ENCODE data around the gene FAU. TPM values are rescaled to one million over a fixed set of nuclear protein-coding genes. Genes with fewer than 3 reads are reported as not detected.

Gene FAU
- total RNA-seq, 4 donors from 2014 or later: 793 to 1,064 (median 875) TPM

DNA sequence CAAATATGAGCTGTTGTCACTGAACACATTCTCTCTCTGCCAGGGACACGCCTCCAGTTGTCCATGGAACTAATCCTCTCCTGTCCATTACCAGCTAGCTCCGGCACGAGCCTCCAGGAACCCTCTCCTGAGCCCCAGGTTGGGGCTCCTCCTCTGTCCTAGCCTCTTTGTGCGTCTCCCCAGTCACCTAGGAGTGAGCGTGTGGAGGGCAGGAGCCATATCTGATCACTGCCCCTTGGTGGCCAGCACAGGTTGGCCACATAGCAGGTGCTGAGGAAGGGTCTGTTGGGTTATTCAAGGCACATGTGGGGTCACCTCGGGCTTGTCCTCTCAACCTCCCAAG is 9.9 kb upstream of the FAU start:
- TF ChIP-seq CTCF (IDR thresholded peaks at IDR 0.05; ENCODE audit: low read depth): no peak

GRCh38 chr11:65131417-65131776 is 9.5 kb upstream of the FAU start:
- TF ChIP-seq CTCF (IDR thresholded peaks at IDR 0.05; ENCODE audit: low read depth): no peak

- no peak for TF ChIP-seq CTCF (IDR thresholded peaks at IDR 0.05; ENCODE audit: low read depth)
Measured at GRCh38 chr11:65130631-65131416, 8.9 kb upstream of the FAU start.

DNA sequence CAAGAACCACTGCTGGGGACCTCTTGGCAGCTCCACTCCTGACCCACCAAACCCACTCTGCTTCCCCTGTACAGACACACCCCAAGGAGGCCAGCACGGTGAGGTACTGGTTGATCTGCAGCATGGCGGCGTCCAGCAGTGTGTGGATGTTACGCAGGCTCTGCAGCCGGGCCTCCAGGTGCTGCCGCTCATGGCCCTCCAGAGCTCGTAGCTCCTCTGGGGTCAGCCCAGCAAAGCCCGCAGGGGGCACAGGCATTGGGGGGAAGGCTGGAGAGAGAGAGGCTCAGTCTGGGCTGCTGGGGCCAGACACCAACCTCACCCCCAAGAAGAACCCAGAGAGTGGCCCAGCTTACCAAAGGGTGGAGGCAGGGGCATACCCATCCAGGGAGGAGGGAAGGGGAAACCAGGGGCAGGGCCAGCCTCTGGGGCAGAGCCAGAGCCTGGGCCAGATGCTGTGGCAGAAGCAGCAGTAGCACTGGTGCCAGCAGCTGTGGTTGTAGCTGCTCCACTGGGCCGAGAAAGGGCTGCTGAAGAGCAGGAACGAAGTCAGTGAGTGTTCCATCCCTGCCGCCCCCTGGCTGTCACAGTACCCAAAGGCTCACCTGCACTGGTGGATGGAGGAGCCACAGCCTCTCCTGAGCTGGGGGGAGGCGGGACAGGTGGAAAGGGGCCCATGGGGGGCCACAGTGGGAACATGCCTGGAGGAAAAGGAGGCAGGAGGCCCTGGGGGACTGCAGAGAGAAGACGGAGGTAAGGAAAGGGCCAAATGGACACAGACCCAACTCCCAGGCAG is 7.9 kb upstream of the FAU start:
- no peak for TF ChIP-seq CTCF (IDR thresholded peaks at IDR 0.05; ENCODE audit: low read depth)

GRCh38 chr11:65128182-65129145 is 6.5 kb upstream of the FAU start:
- no peak for TF ChIP-seq CTCF (IDR thresholded peaks at IDR 0.05; ENCODE audit: low read depth)

GRCh38 chr11:65127473-65128181 is 5.7 kb upstream of the FAU start:
- TF ChIP-seq CTCF (IDR thresholded peaks at IDR 0.05; ENCODE audit: low read depth): no peak

Data from subcutaneous adipose tissue (tissue), 4 donors.